WTC11 (cell line): ENCODE data around the gene ZMIZ2. TPM values are rescaled to one million over a fixed set of nuclear protein-coding genes. Genes with fewer than 3 reads are reported as not detected.
A peak's percentile ranks its signal among the peaks of the same experiment; 100 is the strongest.
"Not testable (repeated sequence)": the region's sequence is repeated elsewhere in the genome, so short reads cannot be mapped to it uniquely, and the experiment has no call there.

Experiments used
- ATAC-seq: fragments of 200-7000 bp; cut with Tn5 transposase; 2 replicates; pipeline ENCODE4 v1.10.0; 2021; ENCODE audit warnings: mild to moderate bottlenecking, moderate library complexity
- CTCF ChIA-PET: fragments of 300-600 bp; sonication (Branson Sonifier 250); formaldehyde crosslinking; loops from one replicate; lab custom pipeline; 2021; ENCODE audit warnings: antibody characterized with exemption; lab: Charles Lee
- POLR2A ChIA-PET: fragments of 350-600 bp; sonication (Branson Sonifier 250); formaldehyde crosslinking; loops from one replicate; lab custom pipeline; 2021; ENCODE audit warnings: antibody characterized with exemption; lab: Charles Lee
- DNase-seq: peaks from one replicate; pipeline ENCODE4 v3.0.0; 2021; ENCODE audit warnings: low spot score
- H3K27ac Mint-ChIP-seq: 2 replicates; pipeline ENCODE4 v1.8.0; 2021; ENCODE audit warnings: mixed read lengths
- H3K27me3 Mint-ChIP-seq: 2 replicates; pipeline ENCODE4 v1.8.0; 2021; ENCODE audit warnings: low read depth, mild to moderate bottlenecking, moderate library complexity, mixed read lengths
- H3K36me3 Mint-ChIP-seq: 2 replicates; pipeline ENCODE4 v1.8.0; 2021; ENCODE audit warnings: mixed read lengths
- H3K4me1 Mint-ChIP-seq: 2 replicates; pipeline ENCODE4 v1.8.0; 2022; ENCODE audit warnings: mixed read lengths
- H3K4me3 Mint-ChIP-seq: 2 replicates; pipeline ENCODE4 v1.8.0; 2021; ENCODE audit warnings: mild to moderate bottlenecking, moderate library complexity, mixed read lengths
- H3K9me3 Mint-ChIP-seq: 2 replicates; pipeline ENCODE4 v1.8.0; 2021; ENCODE audit warnings: mixed read lengths
- AR ChIP-seq: fragments of 250-450 bp; sonication (Bioruptor Pico); IDR thresholded peaks from 2 replicates; pipeline ENCODE4 v1.9.0; 2021; ENCODE audit warnings: mild to moderate bottlenecking
- ELF4 ChIP-seq: sonication (generic); formaldehyde crosslinking; IDR thresholded peaks from 2 replicates; pipeline ENCODE4 v1.8.1; 2022; ENCODE audit warnings: low read depth, mild to moderate bottlenecking, moderate library complexity, missing genetic modification reagents
- EMX1 ChIP-seq: fragments of 250-450 bp; sonication (Bioruptor Pico); IDR thresholded peaks from 2 replicates; pipeline ENCODE4 v1.8.0; 2021; ENCODE audit warnings: mild to moderate bottlenecking
- ERG ChIP-seq: fragments of 250-450 bp; sonication (Bioruptor Pico); IDR thresholded peaks from 2 replicates; pipeline ENCODE4 v1.8.0; 2021; ENCODE audit warnings: mild to moderate bottlenecking
- NFATC4 ChIP-seq: fragments of 250-450 bp; sonication (Bioruptor Pico); IDR thresholded peaks from 2 replicates; pipeline ENCODE4 v1.9.0; 2021; ENCODE audit warnings: mild to moderate bottlenecking
- OVOL2 ChIP-seq: fragments of 250-450 bp; sonication (Bioruptor Pico); IDR thresholded peaks from 2 replicates; pipeline ENCODE4 v1.9.0; 2021; ENCODE audit warnings: mild to moderate bottlenecking, borderline replicate concordance
- PRRX2 ChIP-seq: fragments of 250-450 bp; sonication (Bioruptor Pico); IDR thresholded peaks from 2 replicates; pipeline ENCODE4 v1.8.0; 2021; ENCODE audit warnings: mild to moderate bottlenecking
- ZNF532 ChIP-seq: fragments of 250-450 bp; sonication (Bioruptor Pico); IDR thresholded peaks from 2 replicates; pipeline ENCODE4 v1.9.0; 2021; ENCODE audit warnings: mild to moderate bottlenecking, borderline replicate concordance
- ZNF671 ChIP-seq: fragments of 250-450 bp; sonication (Bioruptor Pico); IDR thresholded peaks from 2 replicates; pipeline ENCODE4 v1.8.0; 2021; ENCODE audit warnings: mild to moderate bottlenecking
- total RNA-seq: library from RNA; stranded (reverse); gene quantifications from 3 replicates; pipeline ENCODE4 v1.2.3, GENCODE V29; 2021
- TF ChIP-seq, protein P1 (sequence below): fragments of 250-450 bp; sonication (Bioruptor Pico); conservative IDR thresholded peaks from 2 replicates; pipeline ENCODE4 v1.9.0; 2021; ENCODE audit warnings: mild to moderate bottlenecking
- TF ChIP-seq, protein P2 (sequence below): sonication (generic); formaldehyde crosslinking; IDR thresholded peaks from 2 replicates; pipeline ENCODE4 v1.8.1; 2023; ENCODE audit warnings: mild to moderate bottlenecking, missing genetic modification reagents

ZMIZ2 gene
- total RNA-seq, 1 experiment from 2014 or later = 102 TPM

DNA sequence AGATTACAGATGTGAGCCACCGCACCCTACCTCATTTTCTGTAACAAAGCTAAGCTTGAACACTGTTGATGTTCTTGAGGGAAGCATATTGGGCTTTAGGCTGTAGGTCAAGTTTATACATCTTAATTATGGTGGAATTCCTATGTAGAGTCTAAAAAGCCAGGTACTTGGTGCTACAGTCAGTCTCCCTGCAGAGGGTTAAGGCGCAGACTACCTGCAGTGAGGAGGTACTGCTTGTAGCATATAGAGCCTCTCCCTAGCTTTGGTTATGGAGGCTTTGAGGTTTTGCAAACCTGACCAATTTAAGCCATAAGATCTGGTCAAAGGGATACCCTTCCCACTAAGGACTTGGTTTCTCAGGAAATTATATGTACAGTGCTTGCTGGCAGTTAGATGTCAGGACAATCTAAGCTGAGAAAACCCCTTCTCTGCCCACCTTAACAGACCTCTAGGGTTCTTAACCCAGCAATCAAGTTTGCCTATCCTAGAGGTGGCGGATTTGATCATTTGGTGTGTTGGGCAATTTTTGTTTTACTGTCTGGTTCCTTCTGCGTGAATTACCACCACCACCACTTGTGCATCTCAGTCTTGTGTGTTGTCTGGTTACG lies 53.9 kb downstream of the ZMIZ2 start:
- TF ChIP-seq PRRX2 (CRISPR knock-in tag) (peak; percentile 30; the same call in 1 of the 2 replicates), OVOL2 (no peak), ZNF532 (CRISPR knock-in tag) (peak; percentile 22; the same call in 1 of the 2 replicates)
- TF ChIP-seq, protein P1, sequence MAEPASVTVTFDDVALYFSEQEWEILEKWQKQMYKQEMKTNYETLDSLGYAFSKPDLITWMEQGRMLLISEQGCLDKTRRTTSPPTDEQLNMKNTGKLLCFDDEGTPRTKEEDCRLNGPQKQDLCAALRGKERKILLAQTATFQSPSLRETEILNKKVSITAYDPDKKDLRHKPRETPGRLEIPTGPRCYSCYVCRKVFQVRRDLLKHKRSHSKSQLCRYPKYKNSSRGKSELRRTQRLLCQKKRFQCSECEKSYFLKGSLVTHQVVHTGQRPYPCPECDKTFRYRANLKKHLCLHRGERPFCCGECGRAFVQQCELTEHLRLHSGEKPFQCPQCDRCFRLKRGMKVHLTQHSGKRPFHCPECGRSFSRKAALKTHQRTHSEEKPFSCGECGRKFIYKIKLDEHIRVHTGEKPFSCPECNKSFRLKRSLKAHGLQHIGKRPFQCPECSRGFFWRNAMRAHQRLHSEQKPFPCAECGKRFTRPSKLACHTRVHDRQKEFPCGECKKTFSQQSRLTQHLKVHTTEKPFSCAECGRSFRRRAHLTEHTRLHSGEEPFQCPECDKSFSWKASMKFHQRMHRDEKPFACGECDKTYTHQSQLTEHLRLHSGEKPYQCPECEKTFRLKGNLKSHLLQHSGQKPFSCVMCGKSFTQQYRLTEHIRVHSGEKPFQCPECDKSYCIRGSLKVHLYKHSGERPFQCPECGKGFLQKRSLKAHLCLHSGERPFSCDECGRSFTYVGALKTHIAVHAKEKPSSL (CRISPR knock-in tag) = 0 out of 2 replicates have a peak, but pooled peaks have one; percentile 25
- Mint-ChIP-seq H3K27me3 (no peaks in the 10 kb centered on the region), H3K36me3 (peaks cover 57% of the 10 kb centered on the region), H3K9me3 (no peaks in the 10 kb centered on the region), H3K4me3 (no peak overlapping the region), H3K27ac (peak overlapping the region; percentile 86), H3K4me1 (peaks cover 16% of the 10 kb centered on the region)
- POLR2A ChIA-PET = interaction anchor here (1.0 kb wide), 1 partner anchor 196 kb away, joined by 3 read pairs; the partner anchor contains the start of gene OGDH
- CTCF ChIA-PET = no interaction called here
- DNase-seq (no peak), ATAC-seq (no peak)

- peak; percentile 38 for ATAC-seq
- H3K27ac Mint-ChIP-seq, H3K27me3 Mint-ChIP-seq, H3K9me3 Mint-ChIP-seq, H3K4me3 Mint-ChIP-seq, H3K4me1 Mint-ChIP-seq, DNase-seq: not testable (repeated sequence)
- H3K36me3 Mint-ChIP-seq = peaks cover 43% of the 10 kb centered on the region
- TF ChIP-seq ZNF532 (CRISPR knock-in tag) (peak; percentile 51; the same call in 1 of the 2 replicates), NFATC4 (CRISPR knock-in tag) (peak; percentile 68; the same call in 1 of the 2 replicates), AR (peak; percentile 70), ELF4 (0 out of 2 replicates have a peak, but pooled peaks have one; percentile 33), ZNF671 (CRISPR knock-in tag) (peak; percentile 73), EMX1 (CRISPR knock-in tag) (0 out of 2 replicates have a peak, but pooled peaks have one; percentile 8), ERG (peak; percentile 79; the same call in 1 of the 2 replicates)
- TF ChIP-seq, protein P2, sequence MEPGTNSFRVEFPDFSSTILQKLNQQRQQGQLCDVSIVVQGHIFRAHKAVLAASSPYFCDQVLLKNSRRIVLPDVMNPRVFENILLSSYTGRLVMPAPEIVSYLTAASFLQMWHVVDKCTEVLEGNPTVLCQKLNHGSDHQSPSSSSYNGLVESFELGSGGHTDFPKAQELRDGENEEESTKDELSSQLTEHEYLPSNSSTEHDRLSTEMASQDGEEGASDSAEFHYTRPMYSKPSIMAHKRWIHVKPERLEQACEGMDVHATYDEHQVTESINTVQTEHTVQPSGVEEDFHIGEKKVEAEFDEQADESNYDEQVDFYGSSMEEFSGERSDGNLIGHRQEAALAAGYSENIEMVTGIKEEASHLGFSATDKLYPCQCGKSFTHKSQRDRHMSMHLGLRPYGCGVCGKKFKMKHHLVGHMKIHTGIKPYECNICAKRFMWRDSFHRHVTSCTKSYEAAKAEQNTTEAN = 0 out of 2 replicates have a peak, but pooled peaks have one; percentile 48
- ChIA-PET CTCF (interaction anchor here (0.6 to 0.8 kb wide), 2 partner anchors 71 to 170 kb away, joined by 3 to 4 read pairs; no protein-coding TSS in a partner anchor), POLR2A (interaction anchor here (0.9 to 1.5 kb wide), 3 partner anchors 20 to 44 kb away, joined by 3 to 6 read pairs (median 3); partner anchors contain the start of gene H2AZ2)
These were observed 55.3 kb downstream of the ZMIZ2 start for GRCh38 chr7:44803828-44804519.
